Activated naive CD4-positive, alpha-beta T cell treated with anti-CD3 and anti-CD28 coated beads for 36 hours (primary cell): ENCODE measurements around the gene MTF1. TPM values are rescaled to one million over a fixed set of nuclear protein-coding genes. Genes with fewer than 3 reads are reported as not detected.

ENCODE experiments used
- CTCF ChIA-PET: fragments of 350-600 bp; sonication (Branson Sonifier 250); formaldehyde crosslinking; loops from one replicate; lab custom pipeline; 2021; ENCODE audit warnings: antibody characterized with exemption; lab: Charles Lee
- DNase-seq: peaks from one replicate; pipeline ENCODE4 v3.0.0-alpha.2; 2020
- H3K27ac Mint-ChIP-seq: one replicate; pipeline ENCODE4 v1.8.0; 2021; ENCODE audit warnings: mild to moderate bottlenecking, mixed read lengths
- H3K27me3 Mint-ChIP-seq: one replicate; pipeline ENCODE4 v1.8.0; 2021; ENCODE audit warnings: low read depth, mixed read lengths
- H3K36me3 Mint-ChIP-seq: one replicate; pipeline ENCODE4 v1.8.0; 2021; ENCODE audit warnings: low read depth, mixed read lengths
- H3K4me1 Mint-ChIP-seq: one replicate; pipeline ENCODE4 v1.8.0; 2021; ENCODE audit warnings: low read depth, mixed read lengths
- H3K4me3 Mint-ChIP-seq: one replicate; pipeline ENCODE4 v1.8.0; 2021; ENCODE audit warnings: mild to moderate bottlenecking, moderate library complexity, mixed read lengths
- H3K9me3 Mint-ChIP-seq: one replicate; pipeline ENCODE4 v1.8.0; 2021; ENCODE audit warnings: mixed read lengths
- intact Hi-C: fragments of 100-400 bp; cut with micrococcal nuclease; formaldehyde crosslinking; loops from one replicate; pipeline ENCODE4 v1.15.1; 2023
- total RNA-seq, 2 experiments: library from RNA; stranded (reverse); gene quantifications; one replicate each; pipeline ENCODE4 v1.2.3, GENCODE V29; 2021

The MTF1 gene
- total RNA-seq, 2 experiments from 2014 or later, result 18.9 to 19.1 TPM

DNA sequence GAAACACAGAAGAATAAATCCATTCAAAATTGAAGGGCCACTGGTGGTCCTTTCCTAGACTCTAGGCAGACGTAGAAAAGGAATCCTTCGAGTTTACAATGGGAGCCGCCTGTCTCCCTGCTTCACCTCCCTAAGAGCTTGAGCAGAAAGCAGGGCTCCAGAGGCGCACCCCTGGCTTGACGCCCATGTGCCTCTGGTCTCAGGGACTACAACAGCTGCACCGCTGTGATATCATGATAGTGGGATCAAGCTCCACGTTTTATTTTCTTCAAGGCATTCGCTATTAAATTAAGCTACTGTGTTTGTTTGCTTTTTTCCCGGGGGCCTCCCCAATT is 52.2 kb downstream of the MTF1 start:
- H3K4me1 Mint-ChIP-seq, result peaks cover 40% of the 10 kb centered on the region
- H3K36me3 Mint-ChIP-seq, result peaks cover 40% of the 10 kb centered on the region
- intact Hi-C loops, result loop anchor here (5.0 kb wide), 3 partner anchors 125 to 330 kb away; no protein-coding TSS in a partner anchor
- H3K27ac Mint-ChIP-seq, result peak overlapping the region; percentile 66
- H3K9me3 Mint-ChIP-seq, result no peaks in the 10 kb centered on the region
- no peaks in the 10 kb centered on the region for H3K27me3 Mint-ChIP-seq
- no peak for DNase-seq
- CTCF ChIA-PET, result interaction anchor here (0.6 to 1.9 kb wide), 2 partner anchors 21 to 53 kb away, joined by 3 to 18 read pairs; partner anchors contain the start of gene MTF1
- peak overlapping the region; percentile 81 for H3K4me3 Mint-ChIP-seq

DNA sequence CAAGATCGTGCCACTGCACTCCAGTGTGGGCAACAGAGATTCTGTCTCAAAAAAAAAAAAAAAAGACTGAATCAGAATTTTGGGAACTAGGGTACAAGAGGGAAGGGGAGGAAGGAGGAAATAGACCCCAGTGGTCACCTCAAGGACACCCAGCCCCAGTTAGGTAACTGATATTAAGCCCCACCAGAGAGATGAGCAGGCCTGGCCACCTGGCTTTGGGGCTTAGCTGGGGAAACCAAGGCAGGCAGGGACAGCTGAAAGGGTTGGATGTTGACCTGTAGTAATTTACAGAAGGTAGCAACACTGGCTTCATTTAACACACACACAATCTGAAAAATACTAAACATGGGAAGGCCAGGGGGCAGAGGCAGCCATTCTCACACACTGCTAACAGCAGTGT is 57.0 kb downstream of the MTF1 start:
- no peak overlapping the region for H3K4me3 Mint-ChIP-seq
- CTCF ChIA-PET, result interaction anchor here (0.7 kb wide), 1 partner anchor 240 kb away, joined by 6 read pairs; no protein-coding TSS in a partner anchor
- DNase-seq, result no peak
- H3K27me3 Mint-ChIP-seq, result no peaks in the 10 kb centered on the region
- no peak overlapping the region for H3K27ac Mint-ChIP-seq
- intact Hi-C loops, result loop anchor here (5.0 kb wide), 1 partner anchor 1135 kb away; no protein-coding TSS in a partner anchor
- H3K9me3 Mint-ChIP-seq, result no peaks in the 10 kb centered on the region
- peaks cover 20% of the 10 kb centered on the region for H3K4me1 Mint-ChIP-seq
- H3K36me3 Mint-ChIP-seq, result peaks cover 44% of the 10 kb centered on the region

DNA sequence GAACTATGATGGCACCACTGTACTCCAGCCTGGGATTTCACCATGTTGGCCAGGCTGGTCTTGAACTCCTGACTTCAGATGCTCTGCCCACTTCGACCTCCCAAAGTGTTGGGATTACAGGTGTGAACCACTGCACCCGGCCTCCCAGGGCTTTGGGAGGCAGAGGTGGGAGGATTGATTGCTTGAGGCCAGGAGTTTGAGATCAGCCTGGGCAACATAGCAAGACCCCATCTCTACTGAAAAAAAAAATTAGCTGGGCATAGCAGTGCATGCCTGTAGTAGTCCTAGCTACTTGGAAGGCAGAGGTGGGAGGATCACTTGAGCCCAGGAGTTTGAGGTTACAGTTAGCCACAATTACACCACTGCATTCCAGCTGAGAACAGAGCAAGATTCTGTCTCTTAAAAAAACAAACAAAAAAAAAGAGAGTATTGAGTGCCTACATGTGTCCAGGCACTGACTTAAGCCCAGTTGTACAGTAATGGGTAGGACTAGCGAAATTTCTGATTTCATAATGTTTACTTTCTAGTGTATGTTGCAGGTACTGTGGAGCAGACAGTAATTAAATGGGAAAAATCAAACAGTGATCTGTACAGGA is 61.5 kb downstream of the MTF1 start:
- peaks cover 11% of the 10 kb centered on the region for H3K4me1 Mint-ChIP-seq
- peaks cover 14% of the 10 kb centered on the region for H3K27me3 Mint-ChIP-seq
- H3K27ac Mint-ChIP-seq, result no peak overlapping the region
- no peak for DNase-seq
- no peak overlapping the region for H3K4me3 Mint-ChIP-seq
- peaks cover 16% of the 10 kb centered on the region for H3K36me3 Mint-ChIP-seq
- intact Hi-C loops, result no loop called here
- no peaks in the 10 kb centered on the region for H3K9me3 Mint-ChIP-seq
- CTCF ChIA-PET, result interaction anchor here (0.6 kb wide), 1 partner anchor 23 kb away, joined by 3 read pairs; no protein-coding TSS in a partner anchor

GRCh38 chr1:37795340-37796125 is 63.9 kb downstream of the MTF1 start:
- Mint-ChIP-seq H3K9me3 (no peaks in the 10 kb centered on the region), H3K27ac (no peak overlapping the region), H3K27me3 (peaks cover 33% of the 10 kb centered on the region), H3K4me1 (peaks cover 11% of the 10 kb centered on the region), H3K36me3 (peaks cover 3% of the 10 kb centered on the region), H3K4me3 (peak overlapping the region; percentile 64)
- DNase-seq, result peak; percentile 67
- CTCF ChIA-PET, result interaction anchor here (1.0 kb wide), 1 partner anchor 113 kb away, joined by 3 read pairs; no protein-coding TSS in a partner anchor
- intact Hi-C loops, result loop anchor here (2.0 kb wide), 1 partner anchor 31 kb away; the partner anchor contains the start of gene EPHA10

GRCh38 chr1:37794372-37795339 is 64.7 kb downstream of the MTF1 start:
- CTCF ChIA-PET, result interaction anchor here (1.0 kb wide), 1 partner anchor 321 kb away, joined by 4 read pairs; the partner anchor contains the start of gene ZC3H12A
- Mint-ChIP-seq H3K27me3 (peaks cover 35% of the 10 kb centered on the region), H3K27ac (no peak overlapping the region), H3K9me3 (no peaks in the 10 kb centered on the region), H3K4me3 (peak overlapping the region; percentile 64), H3K36me3 (peaks cover 2% of the 10 kb centered on the region), H3K4me1 (peaks cover 11% of the 10 kb centered on the region)
- DNase-seq, result no peak
- intact Hi-C loops, result loop anchor here (2.0 kb wide), 1 partner anchor 30 kb away; the partner anchor contains the start of gene EPHA10

DNA sequence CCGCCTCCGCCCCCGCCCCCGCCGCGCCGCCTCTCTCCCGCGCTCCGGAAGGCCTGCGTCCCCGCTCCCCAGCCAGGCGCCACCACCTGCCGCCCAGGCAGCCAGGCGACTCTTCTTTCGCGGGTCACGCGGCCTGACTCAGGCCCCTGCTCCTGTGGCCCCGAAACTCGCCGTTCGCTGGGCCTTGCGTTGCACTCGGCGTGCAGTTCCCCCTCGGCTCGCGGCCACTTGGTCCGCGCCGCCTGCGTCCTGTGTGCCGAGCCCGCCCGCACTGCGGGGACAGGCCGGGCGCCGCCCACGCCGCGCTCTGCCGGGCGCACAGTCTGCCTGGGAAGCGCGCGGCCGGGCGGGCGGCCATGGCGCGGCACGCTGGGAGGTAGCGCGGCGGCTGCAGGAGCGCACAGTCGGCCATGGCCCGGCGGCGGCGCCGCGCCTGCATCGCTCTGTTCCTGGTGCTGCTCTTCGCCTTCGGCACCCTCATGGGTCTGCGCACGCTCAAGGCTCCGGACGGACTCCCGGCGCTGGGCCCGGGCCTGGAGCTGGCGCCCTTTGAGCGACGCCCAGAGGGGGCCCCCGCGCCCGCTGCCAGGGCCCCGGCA is 65.5 kb downstream of the MTF1 start, which contains the start of gene MANEAL:
Gene MANEAL (plus strand): TSS at position 75 of the 599 bp plus-strand sequence. CDS start 336 bp downstream, at position 411.
- peaks cover 35% of the 10 kb centered on the region for H3K27me3 Mint-ChIP-seq
- peak within 1 kb of the TSS; percentile 64 for H3K4me3 Mint-ChIP-seq
- peak; percentile 17 for DNase-seq
- intact Hi-C loops, result loop anchor here (2.0 kb wide), 1 partner anchor 29 kb away; the partner anchor contains the start of gene EPHA10
- no peaks in the 10 kb centered on the region for H3K36me3 Mint-ChIP-seq
- H3K4me1 Mint-ChIP-seq, result peaks cover 11% of the 10 kb centered on the region
- no peak within 1 kb of the TSS for H3K27ac Mint-ChIP-seq
- CTCF ChIA-PET, result interaction anchor here (1.0 kb wide), 1 partner anchor 320 kb away, joined by 4 read pairs; the partner anchor contains the start of gene ZC3H12A
- no peaks in the 10 kb centered on the region for H3K9me3 Mint-ChIP-seq

GRCh38 chr1:37792943-37793686 is 66.3 kb downstream of the MTF1 start:
- CTCF ChIA-PET, result no interaction called here
- intact Hi-C loops, result no loop called here
- Mint-ChIP-seq H3K36me3 (no peaks in the 10 kb centered on the region), H3K27me3 (peaks cover 37% of the 10 kb centered on the region), H3K4me3 (peak overlapping the region; percentile 1), H3K27ac (no peak overlapping the region), H3K4me1 (peaks cover 11% of the 10 kb centered on the region), H3K9me3 (no peaks in the 10 kb centered on the region)
- DNase-seq, result no peak

GRCh38 chr1:37782491-37782890 is 76.9 kb downstream of the MTF1 start:
- CTCF ChIA-PET, result interaction anchor here (0.6 kb wide), 1 partner anchor 126 kb away, joined by 4 read pairs; no protein-coding TSS in a partner anchor
- H3K27me3 Mint-ChIP-seq, result peaks cover 10% of the 10 kb centered on the region
- no peaks in the 10 kb centered on the region for H3K36me3 Mint-ChIP-seq
- H3K27ac Mint-ChIP-seq, result no peak overlapping the region
- peaks cover under 1% of the 10 kb centered on the region for H3K4me1 Mint-ChIP-seq
- DNase-seq, result no peak
- intact Hi-C loops, result no loop called here
- H3K9me3 Mint-ChIP-seq, result no peaks in the 10 kb centered on the region
- no peak overlapping the region for H3K4me3 Mint-ChIP-seq

DNA sequence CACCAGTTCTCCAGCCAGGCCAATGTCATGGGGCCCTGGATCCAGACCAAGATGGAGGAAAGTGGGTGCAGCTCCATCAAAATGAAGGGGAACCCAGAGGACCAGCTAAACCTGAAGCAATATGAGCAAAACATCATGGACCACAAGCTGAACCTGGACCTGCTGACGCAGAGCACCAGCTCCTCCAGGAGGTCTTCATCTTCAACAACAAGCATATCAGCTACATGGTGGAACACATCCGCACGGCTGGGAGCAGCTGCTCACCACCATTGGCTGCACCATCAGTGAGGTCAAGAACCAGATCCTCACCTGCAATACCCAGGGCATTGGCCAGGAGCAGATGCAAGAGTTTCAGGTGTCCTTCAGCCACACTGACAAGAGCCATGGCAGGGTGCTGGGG is 80.7 kb downstream of the MTF1 start:
- Mint-ChIP-seq H3K36me3 (no peaks in the 10 kb centered on the region), H3K27me3 (peaks cover 4% of the 10 kb centered on the region), H3K27ac (no peak overlapping the region), H3K4me1 (peaks cover 11% of the 10 kb centered on the region), H3K4me3 (no peak overlapping the region), H3K9me3 (no peaks in the 10 kb centered on the region)
- no peak for DNase-seq
- CTCF ChIA-PET, result interaction anchor here (1.0 kb wide), 1 partner anchor 10 kb away, joined by 3 read pairs; no protein-coding TSS in a partner anchor
- intact Hi-C loops, result no loop called here

- Mint-ChIP-seq H3K36me3 (no peaks in the 10 kb centered on the region), H3K4me1 (peaks cover 11% of the 10 kb centered on the region), H3K9me3 (no peaks in the 10 kb centered on the region), H3K27ac (no peak overlapping the region), H3K4me3 (no peak overlapping the region), H3K27me3 (peaks cover 7% of the 10 kb centered on the region)
- intact Hi-C loops, result no loop called here
- CTCF ChIA-PET, result interaction anchor here (0.8 kb wide), 1 partner anchor 1042 kb away, joined by 3 read pairs; no protein-coding TSS in a partner anchor
- DNase-seq, result peak; percentile 35
These were observed 82.4 kb downstream of the MTF1 start for GRCh38 chr1:37776946-37777516.
